Heart left ventricle (tissue), 13 donors: Measurements from ENCODE around the gene PVR.

ENCODE experiments used
- CTCF ChIP-seq, 12 donors: fragments of 200-600 bp; sonication (generic) in 4 of 12; IDR thresholded peaks; one replicate each; pipeline versions ENCODE4 v1.5.0 to v1.8.0; 2018 to 2022; ENCODE audit warnings: antibody characterized with exemption in 12 of 12, mild to moderate bottlenecking in 5 of 12
- POLR2A ChIP-seq, 2 donors: fragments of 450-650 bp; IDR thresholded peaks; one replicate each; pipeline ENCODE4 v1.6.1; 2017; ENCODE audit warnings: antibody characterized with exemption in 2 of 2, mild to moderate bottlenecking in 2 of 2, moderate library complexity in 2 of 2
- donor health status: ischemic (EF 13 %, LVEDD 7.1; RV severe dilation, severe dysfunction).
- donor health status: DM: no; HTN: yes; CAD: no.
- donor health status: DM: no; HTN: no; CAD: no.
- donor health status: ischemic (EF 25% LVEDD 6.9; RV normal size, moderate dysfunction).
- donor health status: ischemic (EF 25% LVEDD 5.7; RV mildly dilated, moderate dysfunction).
- donor health status: ischemic (EF 35%, LVEDD 5.7; RV mildly dilated, moderate dysfunction).
- donor health status: nonischemic (EF 11% LVEDD 7.7; RV severe dilation, severe dysfunction).
- donor health status: DM: yes; HTN: yes; CAD: no.
- donor health status: PGD.
- donor health status: ischemic (EF 29% LVEDD 5.4; RV normal size, mild dysfunction).
- donor health status: nonischemic (EF 23%, LVEDD 6.1; RV moderate dilation, normal function).

DNA sequence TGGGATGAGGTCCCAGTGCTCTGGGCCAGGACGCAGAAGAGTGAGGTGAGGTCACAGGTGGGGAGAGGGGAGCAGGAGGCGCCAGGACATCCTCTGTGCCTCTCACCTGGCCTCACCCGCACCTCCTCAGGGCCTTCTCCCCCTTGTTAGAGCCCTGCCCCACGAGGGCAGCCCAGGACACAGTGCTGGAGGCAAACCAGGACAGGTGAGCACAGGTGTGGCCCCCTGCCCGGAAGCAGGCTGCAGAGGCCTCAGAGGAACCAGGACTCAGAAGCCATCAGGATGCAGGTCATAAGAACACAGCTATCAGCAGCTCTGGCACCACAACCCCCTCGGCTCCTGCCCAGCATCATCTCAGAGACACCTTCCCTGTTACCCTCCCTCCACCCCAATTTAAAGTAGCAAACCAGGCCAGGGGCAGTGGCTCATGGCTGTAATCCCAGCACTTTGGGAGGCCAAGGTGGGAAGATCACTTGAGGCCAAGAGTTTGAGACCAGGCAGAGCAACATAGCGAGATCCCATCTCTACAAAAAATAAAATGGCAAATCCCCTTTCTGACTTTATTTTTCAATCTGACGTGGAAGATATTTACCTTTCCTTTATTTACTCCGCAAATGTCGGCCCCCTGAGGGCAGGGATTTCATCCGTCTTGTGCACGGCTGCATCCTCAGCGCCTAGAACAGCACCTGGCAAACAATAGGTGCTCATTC is 54.9 kb downstream of the PVR start, which contains the start of gene CEACAM16:
- TF ChIP-seq CTCF (IDR thresholded peaks at IDR 0.05): no peak
- TF ChIP-seq POLR2A (IDR thresholded peaks at IDR 0.05): no peak
